SW480 (cell line): ENCODE results near the gene SLX9.

Source experiments
- DNase-seq: peaks from one replicate; pipeline ENCODE4 v3.0.0-alpha.2; 2016; ENCODE audit warnings: low spot score

Gene SLX9

DNA sequence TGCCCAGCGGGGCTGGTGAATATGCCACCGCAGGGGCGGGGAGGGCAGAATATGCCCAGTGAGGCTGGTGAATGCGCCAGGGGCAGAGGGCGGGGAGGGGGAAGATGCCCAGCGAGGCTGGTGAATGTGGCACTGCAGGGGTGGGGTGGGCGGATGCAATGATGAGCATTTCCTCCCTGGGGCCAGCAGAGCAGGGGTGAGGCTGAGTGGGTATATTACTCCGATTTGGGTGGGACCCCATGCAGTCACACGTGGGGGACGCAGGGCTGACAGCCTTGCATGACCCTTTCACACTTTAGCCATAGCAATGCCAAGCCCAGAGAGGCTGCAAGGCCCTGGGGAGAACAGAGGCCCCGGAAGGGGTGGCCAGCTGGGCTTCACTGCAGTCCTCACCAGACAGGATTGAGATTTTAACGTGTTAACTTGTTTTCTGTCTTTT is 9.3 kb upstream of the SLX9 start:
- DNase-seq = no peak

DNA sequence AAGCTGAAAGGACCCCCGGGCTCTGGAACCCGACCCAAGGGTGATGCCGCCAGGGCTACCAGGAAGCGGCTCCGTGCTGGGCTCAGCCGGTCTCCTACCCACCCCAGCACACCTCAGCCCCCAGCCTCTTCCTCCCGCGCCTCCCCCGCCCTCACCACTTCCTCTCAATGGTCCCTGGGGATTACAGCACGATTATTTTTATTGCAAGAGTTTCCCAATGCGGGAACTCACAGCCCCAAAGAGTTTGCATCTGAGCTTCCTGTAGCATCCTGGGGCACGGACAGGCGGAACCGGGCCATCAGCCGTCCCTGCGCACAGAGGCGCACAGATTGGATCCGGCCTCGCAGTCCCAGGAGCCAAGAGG is 8.7 kb upstream of the SLX9 start:
- DNase-seq = peak; percentile 38

DNA sequence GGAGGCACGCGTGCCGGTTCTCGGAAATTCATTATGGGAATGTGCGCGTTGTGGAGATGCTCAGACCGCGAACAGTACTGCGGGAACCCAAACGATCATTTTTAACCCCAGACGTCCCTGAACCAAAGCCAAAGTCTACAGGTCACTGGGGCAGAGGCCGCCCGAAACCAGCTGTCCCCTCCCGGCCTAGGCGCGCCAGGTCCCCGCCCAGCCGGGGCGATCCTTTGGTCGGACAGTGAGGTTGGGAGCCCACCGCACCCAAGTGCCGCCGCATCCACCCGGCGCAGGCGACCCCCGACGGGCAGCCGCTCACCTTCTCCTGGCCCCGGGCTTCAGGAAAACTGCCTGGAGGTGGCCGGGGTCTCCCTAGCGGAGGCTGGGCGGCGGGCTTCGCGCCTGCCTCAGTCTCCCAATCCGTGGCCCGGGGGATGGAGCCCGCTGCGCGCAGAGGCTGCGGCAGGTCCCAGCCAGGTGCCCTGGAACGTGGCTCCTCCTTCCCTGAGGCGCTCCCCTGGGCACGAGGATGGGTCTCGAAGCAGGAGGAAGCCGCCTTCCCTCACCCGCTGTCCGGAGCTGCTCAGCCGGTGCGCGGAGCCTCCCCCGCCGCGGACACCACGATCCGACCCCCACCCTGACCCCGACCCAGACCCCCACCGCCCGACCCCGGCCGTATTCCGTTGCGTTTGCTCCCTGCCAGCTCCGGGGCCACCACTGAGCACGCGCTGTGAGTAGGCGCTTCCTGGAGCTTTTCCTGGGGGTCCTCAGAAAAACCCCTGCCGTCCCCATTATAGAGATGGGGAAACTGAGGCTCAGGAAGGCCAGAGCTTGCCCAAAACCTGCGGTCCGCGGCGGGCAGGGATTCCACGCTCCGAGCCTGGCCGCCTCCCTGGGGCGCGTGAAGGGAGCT is 8.1 kb upstream of the SLX9 start:
- no peak for DNase-seq

DNA sequence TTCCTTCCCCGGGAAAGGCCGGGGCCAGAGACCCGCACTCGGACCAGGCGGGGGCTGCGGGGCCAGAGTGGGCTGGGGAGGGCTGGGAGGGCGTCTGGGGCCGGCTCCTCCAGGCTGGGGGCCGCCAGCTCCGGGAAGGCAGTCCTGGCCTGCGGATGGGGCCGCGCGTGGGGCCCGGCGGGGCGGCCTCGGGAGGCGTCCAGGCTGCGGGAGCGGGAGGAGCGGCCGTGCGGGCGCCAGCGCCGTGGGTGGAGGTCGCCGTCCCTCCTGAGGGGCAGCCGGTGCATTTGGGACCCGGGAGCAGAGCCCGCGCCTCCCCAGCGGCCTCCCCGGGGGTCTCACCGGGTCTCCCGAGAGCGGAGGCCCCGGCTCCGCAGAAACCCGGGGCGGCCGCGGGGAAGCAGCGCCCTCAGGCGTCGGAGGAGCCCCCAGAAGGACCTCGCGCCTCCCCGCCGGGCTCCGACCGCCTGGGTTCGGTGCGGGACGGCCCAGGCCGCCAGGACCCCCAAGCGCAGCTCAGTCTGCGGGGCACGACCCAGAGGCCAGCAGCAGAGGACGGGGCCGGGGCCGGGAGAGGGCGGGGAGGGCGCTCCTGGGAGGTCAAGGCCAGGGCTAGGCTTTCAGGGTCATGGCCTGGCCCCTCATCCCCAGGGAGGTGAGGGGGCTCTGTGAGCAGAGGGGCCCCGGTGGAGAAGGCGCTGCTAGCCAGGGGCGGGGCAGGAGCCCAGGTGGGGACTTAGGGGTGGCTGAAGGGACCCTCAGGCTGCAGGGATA is 7.2 kb upstream of the SLX9 start:
- no peak for DNase-seq

DNA sequence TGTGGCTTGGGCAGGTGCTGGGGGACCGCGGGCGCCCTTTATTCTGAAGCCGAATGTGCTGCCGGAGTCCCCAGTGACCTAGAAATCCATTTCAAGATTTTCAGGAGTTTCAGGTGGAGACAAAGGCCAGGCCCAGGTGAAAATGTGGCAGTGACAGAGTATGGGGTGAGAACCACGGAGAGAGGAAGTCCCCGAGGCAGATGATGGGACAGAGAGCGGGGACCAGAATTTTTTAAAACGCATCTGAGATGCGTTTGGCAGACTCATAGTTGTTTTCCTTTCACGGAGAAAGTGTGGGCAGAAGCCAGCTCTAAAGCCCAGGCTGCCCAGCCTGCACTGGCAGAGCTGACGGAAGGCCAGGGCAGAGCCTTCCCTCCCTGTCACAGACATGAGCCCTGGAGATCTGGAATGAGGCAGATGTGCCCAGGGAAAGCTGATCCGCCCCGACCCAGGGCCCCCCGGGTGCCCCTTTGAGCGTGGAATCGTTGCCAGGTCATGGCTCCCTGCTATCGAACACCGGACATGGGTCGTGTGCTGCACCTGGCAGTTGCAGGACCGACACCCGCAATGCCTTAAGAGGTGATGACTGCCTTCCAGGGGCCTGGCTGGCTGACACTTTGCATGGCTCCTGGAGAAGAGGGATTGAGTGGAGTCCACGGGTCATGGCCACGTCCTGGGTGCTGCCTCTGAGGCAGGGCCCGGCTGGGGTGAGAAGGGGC is 6.5 kb upstream of the SLX9 start:
- no peak for DNase-seq

DNA sequence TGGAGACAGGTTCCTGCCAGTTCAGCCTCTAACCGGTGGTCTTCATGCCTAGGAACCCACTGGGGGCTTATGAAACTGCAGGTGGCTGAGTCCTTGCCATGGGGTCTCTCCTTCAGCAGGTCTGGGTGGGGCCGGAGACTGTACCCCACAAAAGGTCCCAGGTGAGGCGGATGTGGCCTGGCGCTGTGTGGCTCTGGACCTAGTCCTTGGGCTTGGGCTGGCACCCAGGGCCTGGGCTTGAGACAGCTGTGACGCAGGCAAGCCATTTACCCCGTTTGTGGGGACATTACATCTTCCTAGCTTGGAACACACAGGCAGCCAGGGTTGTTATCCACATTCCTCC is 5.9 kb upstream of the SLX9 start:
- no peak for DNase-seq

DNA sequence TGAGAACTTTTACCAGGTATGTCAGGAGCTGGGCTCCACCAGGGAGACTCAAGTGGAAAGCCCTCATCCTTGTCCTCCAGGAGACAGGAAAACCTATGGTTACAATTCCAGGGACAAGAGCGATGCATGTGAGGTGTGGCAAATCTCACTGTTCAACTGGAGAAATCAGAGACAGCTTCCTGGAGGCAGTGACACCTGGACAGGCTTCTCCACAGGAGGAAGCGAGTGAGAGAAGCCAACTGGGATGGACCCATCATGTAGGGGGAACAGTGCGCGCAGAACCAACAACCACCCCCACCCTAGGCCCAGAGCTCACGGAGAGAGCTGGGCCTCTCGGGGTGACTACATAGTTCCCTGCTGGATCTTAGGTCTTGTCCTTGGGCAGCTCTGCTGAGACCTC is 5.6 kb upstream of the SLX9 start:
- DNase-seq = no peak

DNA sequence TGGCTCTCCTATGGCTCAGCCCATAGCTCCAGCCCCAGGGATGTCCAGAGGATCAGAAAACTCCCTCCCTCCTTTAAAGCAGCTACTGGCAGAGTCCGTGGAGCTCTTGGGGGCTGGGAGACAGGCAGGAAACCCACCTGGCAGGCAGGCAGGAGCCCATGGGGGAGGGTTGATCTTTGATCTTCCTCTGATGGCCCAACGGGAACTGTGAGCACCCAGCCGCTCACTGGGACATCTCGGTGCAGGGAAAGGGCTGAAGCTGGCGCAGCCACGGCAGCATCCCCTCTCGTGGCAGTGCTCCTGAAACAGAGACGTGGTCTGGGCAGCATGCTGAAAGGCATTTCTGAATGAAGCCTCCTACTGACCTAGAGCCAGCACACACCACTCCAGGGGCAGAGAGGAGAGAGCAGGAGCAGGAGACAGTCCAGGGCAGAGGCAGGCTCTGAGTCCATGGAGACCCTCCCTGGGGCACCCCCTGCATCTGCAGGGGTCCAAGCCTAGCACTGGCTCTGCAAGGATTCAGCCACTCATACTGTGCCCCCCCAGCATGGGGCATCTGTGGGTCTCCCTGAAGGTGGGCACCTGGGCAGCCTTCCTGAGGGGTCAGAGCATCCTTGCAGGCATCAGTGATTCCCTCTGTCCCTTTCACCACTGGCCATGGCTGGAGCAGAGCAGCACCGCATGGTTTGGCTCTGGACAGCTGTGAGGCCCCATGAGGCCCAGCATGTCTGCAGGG is 4.9 kb upstream of the SLX9 start:
- no peak for DNase-seq

DNA sequence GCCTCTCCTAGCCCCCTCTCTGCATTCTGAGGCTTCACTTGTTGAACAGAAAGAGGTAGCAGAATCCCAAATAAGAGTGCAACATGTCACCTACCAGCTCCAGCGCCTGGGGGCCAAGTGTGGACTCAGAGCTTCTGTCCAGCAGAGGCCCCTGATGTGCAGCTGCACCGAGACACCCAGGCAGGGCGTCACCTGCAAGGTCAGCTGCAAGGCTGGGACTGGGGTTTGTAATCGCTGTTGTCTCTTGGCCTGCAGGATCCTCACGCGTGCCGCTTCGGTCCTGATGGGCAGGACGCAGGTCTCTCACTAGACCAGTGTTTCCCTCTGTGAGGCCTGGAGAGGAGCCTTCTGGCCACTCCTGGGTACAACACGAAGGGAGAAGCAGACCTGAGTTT is 4.3 kb upstream of the SLX9 start:
- DNase-seq = no peak

DNA sequence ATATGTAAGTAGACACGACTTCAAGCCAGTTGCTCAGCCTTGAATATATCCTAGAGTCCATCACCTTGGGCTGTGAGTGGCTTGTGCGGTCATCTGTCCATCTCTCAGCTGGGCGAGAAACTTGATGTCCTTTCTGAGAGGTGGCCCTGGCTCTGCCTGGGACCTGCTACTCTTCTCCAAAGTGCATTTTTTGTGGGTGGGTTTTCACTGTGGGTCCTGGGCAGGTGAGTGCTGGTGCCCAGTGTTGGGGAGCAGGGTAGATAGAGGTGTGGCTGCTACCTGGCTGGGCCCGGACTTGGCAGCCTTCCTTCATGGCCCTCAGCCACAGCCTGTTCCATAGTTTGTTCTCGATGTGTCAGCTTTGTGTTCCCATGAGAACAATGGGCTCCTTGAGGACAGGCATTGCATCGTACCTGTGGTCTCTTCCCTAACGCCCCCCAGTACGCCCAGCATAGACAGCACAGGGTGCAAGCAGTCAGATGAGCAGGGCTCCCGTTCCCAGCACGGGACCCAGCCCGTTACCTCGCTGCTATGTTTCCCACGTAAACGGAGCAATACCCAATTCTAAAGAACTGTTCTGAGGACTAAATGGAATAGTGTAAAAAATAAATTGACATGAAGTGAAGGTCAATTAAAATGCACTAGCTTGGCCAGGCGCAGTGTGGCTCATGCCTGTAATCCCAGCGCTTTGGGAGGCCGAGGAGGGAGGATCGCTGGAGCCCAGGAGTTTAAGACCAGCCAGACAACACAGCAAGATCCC is 877 bp upstream of the SLX9 start:
- DNase-seq = no peak

DNA sequence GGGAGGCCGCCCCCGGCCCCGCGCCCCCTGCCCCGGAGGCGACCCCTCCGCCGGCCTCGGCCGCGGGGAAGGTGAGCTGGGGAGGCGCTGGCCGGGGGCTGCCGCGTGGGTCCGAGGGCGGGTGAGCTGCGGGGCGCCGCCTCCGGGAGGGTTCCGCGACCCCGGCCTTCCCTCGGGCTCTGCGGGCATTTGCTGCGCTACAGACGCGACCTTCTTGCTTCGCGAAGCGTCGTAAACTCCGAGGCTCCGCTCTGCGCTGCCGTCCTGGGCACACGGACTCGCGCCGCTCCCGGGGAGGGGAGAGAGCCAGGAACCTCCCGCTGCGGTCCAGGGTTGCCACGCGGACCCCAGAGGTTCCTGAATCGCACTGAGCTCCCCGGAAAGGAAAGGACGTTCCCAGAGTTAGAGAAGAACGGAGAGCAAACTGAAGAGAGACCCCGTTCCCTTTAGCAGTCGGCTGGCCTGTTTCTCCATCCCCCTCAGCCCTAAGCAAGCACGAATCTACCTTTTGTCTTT is 345 bp downstream of the SLX9 start:
- peak; percentile 17 for DNase-seq

DNA sequence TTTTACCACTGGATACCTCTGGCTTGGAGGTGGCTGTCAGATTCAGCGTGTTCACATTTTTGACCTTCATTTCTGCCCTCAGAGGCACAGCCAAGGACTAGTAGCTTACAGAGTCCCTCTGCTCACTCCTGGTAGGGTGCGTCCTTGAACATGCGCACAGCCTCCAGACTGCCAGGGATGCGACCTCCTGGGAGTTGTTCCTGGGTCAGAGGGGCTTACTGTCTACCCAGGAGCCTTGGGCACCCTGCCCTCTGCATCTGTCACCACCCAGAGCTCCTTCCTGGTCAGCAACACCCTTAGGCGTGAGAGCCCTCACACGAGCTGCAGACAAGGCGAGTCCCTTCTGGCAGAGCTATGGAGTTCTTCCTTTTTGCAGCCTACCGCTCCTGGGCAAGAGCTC is 1.7 kb downstream of the SLX9 start:
- no peak for DNase-seq

DNA sequence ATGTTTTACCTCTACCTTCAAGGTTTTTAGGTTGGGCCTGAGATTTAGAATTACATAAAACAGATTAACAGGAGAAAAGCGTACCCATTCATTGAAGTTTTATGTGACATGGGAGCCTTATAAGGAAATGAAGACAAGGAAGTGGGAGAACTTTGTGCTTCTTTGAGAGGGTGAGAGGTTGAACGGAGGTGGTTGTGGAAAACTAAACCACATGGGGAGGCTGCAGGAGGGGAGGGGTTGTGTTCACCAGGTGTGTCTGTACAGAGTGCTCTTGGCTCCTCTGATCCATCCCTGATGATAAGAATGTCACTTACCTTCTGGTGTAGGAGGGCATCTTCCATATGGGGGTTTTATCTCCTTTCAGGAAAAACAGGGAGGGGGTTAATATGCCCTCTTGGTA is 2.7 kb downstream of the SLX9 start:
- no peak for DNase-seq

DNA sequence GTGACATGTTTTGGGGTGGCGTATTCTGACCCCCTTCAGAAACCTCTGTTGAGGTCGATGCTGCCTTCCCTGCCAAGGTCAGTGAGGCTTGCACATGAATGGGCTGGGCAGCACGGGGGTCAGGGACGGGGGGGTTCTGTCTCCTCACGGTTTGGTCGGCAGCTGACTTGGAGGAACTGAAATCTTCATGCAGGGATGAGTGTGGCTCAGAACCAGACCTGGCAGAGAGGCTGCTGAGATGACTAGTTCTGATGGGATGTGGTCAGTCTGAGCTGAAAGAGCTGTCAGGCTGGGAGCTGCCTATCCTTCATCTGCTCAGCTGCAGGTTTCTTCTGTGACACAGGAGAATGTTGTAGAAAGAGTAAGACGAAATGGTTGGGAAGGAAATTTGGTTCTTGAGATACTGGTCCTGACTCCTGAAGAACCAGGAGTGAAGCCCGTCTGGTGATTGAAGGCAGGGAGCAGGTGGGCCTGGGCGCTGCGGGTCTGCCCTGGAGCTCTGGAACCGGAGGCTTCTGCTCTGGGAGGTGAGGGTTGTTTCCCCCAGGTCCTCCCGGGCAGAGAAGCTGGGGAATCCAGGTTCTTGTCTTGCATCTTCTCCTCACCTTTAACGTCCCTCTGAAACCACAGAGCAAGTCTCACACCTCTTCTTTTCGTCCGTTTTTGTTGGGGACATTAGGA is 3.3 kb downstream of the SLX9 start:
- no peak for DNase-seq

DNA sequence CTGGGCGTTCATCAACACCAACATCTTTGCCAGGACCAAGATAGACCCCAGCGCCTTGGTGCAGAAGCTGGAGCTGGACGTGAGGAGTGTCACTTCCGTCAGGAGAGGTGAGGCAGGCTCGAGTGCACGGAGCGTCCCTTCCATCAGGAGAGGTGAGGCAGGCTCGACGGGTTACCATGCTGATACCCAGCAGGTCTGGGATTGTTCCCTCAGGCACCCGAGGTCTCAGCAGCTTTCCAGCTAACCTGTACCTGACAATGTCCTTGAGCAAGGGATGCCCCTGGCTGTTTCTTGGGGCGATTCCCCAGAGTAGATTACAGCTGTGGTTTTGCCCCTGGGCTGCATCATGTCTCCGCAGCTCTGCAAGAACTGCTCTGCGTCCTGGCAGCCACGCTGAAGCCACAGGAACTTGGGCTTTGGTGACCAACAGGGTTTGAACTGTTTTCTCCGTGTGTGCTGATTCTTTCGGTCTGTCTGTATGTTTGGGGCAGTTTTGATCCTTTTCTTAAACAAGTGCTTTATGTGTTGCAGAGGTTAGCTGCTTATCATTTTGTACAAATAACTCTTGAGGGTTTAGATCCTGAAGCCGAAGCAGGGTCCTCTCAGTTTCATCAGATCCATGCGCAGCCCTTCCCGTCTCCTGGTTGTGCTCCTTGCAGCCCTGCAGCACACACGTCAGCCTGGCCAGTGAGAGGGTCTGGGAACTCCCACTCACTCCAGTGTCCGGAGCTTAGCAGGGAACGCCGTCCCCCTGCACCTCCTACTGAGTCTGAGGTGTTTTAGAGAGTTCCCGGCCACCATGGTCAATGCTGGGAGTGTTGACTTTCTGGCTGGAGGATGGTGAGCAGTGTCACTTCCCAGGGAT is 4.1 kb downstream of the SLX9 start:
- no peak for DNase-seq

DNA sequence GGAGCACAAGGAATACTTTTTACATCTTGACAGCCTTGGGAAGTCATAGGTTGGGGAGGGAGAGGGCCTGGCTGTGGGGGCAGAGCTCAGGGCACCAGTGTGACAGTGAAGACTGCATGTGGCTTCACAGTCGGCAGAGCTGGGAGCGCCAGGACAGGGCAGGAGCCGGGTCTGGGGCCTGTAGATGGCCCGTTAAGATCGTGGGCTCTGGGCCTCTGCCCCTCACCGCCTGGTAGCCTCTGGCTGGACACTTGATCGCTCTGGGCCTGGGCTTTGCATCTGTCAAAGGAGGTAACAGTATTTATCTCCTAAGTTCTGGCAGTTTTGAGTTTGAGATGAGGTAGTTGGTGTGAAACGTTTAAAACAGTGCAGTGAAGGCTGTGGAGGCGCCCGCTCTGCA is 4.8 kb downstream of the SLX9 start:
- DNase-seq = no peak

DNA sequence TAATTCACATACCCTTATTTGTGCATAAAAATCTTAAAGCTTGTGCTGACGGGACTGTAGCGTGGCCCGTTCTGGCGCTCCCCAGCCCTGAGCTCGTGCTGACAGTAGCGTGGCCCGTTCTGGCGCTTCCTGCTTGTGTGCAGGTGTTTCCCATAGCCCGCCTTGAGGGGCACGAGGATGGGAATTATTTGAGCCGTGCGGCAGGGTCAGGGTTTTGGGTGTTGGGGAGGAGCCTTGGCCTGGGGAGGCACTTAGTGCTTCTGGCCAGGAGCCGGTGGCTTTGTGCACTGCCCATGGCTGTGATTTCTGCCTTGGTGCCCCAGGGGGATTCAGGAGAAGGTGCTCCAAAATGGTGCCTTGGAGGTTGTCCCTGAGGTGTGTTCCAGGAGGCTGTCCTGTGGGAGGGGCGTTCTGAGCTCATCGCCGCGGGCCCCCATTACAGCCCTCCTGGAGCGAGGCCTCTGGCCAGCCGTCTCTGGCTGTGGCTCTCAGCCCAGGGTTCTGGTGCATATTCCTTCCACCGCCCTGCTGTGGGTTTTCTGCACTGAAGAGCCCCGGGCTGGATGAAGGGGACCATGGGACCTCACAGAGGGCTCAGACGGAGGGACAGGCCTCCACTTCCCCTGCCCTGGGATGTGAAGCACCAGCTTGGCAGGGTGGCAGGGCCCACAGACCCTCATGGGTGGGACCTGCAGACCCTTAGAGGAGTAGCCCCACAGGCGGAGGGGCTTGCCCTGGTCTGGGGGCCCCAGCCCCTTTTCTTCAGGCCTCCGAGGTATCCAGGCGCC is 6.6 kb downstream of the SLX9 start:
- DNase-seq = no peak

DNA sequence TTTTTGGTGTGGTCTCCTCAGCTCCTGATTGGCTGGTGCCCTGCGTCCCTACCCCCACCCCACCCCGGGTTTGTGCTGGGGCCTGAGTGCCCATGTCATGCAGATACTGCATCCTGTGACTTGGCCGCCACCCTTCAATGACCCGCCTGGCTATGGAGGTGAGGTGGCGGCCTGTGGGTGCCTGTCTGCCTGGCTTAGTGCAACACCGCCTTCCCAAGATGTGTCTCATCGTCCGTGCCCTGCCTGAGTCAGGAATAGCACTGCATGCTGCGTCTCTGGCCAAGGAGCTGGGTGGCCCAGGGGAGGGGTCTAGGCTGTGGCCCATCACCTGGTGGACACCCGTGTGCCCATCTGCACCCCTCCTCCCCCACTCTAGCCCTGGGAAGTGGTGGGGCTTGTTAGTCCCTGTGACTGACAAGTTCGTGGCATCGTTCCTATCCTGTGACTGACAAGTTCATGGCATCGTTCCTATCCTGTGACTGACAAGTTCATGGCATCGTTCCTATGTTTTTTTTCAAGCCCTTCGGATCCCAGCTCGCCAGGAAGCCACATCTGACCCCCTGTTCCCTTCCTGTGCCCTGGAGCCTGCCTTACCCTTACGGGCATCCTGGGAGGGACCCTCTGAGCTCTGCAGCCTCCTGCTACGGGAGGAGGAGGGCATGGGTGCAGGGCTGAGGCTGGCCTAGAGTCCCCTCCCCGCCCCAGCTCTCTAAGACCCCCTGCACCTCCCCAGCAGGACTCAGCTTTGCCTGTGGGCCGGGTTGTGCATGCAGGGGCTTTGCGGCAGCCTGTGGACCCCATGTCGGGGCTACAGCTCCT is 7.5 kb downstream of the SLX9 start:
- no peak for DNase-seq
